Dendritic cell treated with granulocyte-macrophage colony-stimulating factor and Interleukin-4, amounts not matched to agents 40 ng/mL and 50 ng/mL, for 4 days (primary cell): ENCODE measurements around the gene CUTC.

Experiments
- H3K27ac Mint-ChIP-seq: one replicate; pipeline ENCODE4 v1.8.0; 2022; ENCODE audit warnings: mild to moderate bottlenecking, mixed read lengths
- H3K27me3 Mint-ChIP-seq: one replicate; pipeline ENCODE4 v1.8.0; 2022; ENCODE audit warnings: mild to moderate bottlenecking, mixed read lengths
- H3K36me3 Mint-ChIP-seq: one replicate; pipeline ENCODE4 v1.8.0; 2022; ENCODE audit warnings: low read depth, mixed read lengths
- H3K4me1 Mint-ChIP-seq: one replicate; pipeline ENCODE4 v1.8.0; 2022; ENCODE audit warnings: low read depth, mixed read lengths
- H3K4me3 Mint-ChIP-seq: one replicate; pipeline ENCODE4 v1.8.0; 2022; ENCODE audit warnings: mild to moderate bottlenecking, moderate library complexity, mixed read lengths
- H3K9me3 Mint-ChIP-seq: one replicate; pipeline ENCODE4 v1.8.0; 2022; ENCODE audit warnings: mixed read lengths
- intact Hi-C: fragments of 100-400 bp; cut with micrococcal nuclease; formaldehyde crosslinking; loops from one replicate; pipeline ENCODE4 v1.15.0; 2022

The CUTC gene

DNA sequence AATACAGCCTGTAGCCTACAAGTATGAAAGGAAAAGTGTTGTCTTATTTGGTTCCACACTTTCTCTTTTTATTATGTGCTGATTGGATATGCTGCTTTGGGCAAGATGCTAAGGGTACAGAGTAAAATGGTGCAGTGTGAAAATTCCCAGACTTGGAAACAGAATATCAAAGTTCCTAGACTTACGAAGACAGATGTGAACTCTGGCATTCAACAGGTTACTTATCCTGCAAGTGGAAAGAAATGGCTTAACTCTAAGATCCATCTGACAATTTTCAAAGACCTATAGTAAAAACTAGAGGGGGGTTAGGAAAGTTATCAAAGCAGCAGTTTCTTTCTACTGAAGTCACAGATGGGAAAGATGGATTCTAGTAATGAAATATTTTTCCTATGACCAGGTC is 24.1 kb downstream of the CUTC start:
- peaks cover 86% of the 10 kb centered on the region for H3K36me3 Mint-ChIP-seq
- H3K4me3 Mint-ChIP-seq: no peak overlapping the region
- H3K27ac Mint-ChIP-seq: no peak overlapping the region

GRCh38 chr10:99758211-99758891 is 26.3 kb downstream of the CUTC start:
- Mint-ChIP-seq H3K4me1 (peaks cover 12% of the 10 kb centered on the region), H3K27ac (no peak overlapping the region), H3K9me3 (no peaks in the 10 kb centered on the region), H3K36me3 (peaks cover 74% of the 10 kb centered on the region), H3K4me3 (no peak overlapping the region), H3K27me3 (no peaks in the 10 kb centered on the region)
- intact Hi-C loops: no loop called here

More for the DNA sequence above, 24.1 kb downstream of the CUTC start:
- peaks cover 8% of the 10 kb centered on the region for H3K4me1 Mint-ChIP-seq
- no peaks in the 10 kb centered on the region for H3K9me3 Mint-ChIP-seq
- intact Hi-C loops: no loop called here
- H3K27me3 Mint-ChIP-seq: no peaks in the 10 kb centered on the region

- no peaks in the 10 kb centered on the region for H3K27me3 Mint-ChIP-seq
- H3K36me3 Mint-ChIP-seq: peaks cover 60% of the 10 kb centered on the region
- no peaks in the 10 kb centered on the region for H3K9me3 Mint-ChIP-seq
- H3K4me3 Mint-ChIP-seq: no peak overlapping the region
- intact Hi-C loops: no loop called here
- H3K27ac Mint-ChIP-seq: no peak overlapping the region
- peaks cover 18% of the 10 kb centered on the region for H3K4me1 Mint-ChIP-seq
These were observed 28.3 kb downstream of the CUTC start for GRCh38 chr10:99760321-99760720.

DNA sequence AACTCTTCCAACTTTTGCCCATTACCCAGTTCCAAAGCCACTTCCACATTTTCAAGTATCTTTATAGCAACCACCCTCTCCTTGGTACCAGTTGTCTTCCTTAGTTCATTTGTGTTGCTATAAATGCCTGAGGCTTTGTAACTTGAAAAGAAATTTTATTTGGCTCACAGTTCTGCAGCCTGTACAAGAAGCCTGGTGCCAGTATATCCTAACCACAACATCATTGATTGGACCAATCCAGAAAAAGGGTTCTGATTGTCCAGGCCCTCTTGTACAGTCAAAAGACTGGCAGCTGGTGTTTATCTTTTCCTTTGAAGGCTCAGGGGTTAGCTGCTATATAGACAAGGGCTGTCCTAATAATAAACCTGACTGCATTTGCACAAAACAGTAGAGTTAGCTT is 29.3 kb downstream of the CUTC start:
- Mint-ChIP-seq H3K4me1 (peaks cover 26% of the 10 kb centered on the region), H3K36me3 (peaks cover 49% of the 10 kb centered on the region), H3K9me3 (no peaks in the 10 kb centered on the region), H3K4me3 (no peak overlapping the region), H3K27me3 (no peaks in the 10 kb centered on the region), H3K27ac (no peak overlapping the region)
- intact Hi-C loops: no loop called here

DNA sequence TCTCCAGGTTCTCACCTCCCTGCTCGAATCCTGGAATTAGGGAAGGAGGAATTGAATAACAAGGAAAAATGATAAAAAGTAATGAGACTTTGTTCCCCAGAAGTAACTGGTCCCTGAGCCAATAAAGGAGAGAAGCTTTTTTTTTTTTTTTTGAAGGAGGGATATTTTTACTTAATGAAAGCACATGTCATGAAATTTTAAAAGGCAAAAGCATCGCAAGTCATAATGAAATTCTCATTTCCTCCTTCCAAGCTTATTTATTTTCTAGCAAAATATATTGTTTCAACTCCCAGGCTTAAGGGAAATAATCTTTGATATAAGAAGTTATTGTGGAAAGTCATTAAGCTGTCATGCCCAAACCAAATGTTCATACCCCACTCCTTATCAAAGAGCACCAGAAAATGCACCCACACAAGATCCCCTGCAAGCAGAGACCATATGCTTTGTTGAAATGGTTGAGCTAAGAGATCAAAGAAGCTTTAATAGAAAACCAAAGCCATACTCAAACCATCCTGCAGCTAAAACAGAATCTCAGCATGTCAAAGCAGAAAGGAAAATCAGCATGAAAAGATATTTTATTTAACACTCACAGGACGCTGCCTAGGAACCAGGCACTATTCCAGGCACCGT is 33.8 kb downstream of the CUTC start:
- Mint-ChIP-seq H3K4me1 (peaks cover 33% of the 10 kb centered on the region), H3K36me3 (peaks cover 7% of the 10 kb centered on the region), H3K27ac (no peak overlapping the region), H3K4me3 (no peak overlapping the region), H3K27me3 (peaks cover 3% of the 10 kb centered on the region), H3K9me3 (no peaks in the 10 kb centered on the region)
- intact Hi-C loops: no loop called here

- Mint-ChIP-seq H3K4me1 (peaks cover 28% of the 10 kb centered on the region), H3K27me3 (peaks cover 3% of the 10 kb centered on the region), H3K36me3 (peaks cover 5% of the 10 kb centered on the region), H3K9me3 (no peaks in the 10 kb centered on the region), H3K4me3 (no peak overlapping the region), H3K27ac (no peak overlapping the region)
- intact Hi-C loops: no loop called here
These were observed 34.3 kb downstream of the CUTC start for GRCh38 chr10:99766302-99766681.

- intact Hi-C loops: no loop called here
- no peak overlapping the region for H3K4me3 Mint-ChIP-seq
- no peaks in the 10 kb centered on the region for H3K9me3 Mint-ChIP-seq
- peaks cover 26% of the 10 kb centered on the region for H3K4me1 Mint-ChIP-seq
- H3K36me3 Mint-ChIP-seq: no peaks in the 10 kb centered on the region
- H3K27me3 Mint-ChIP-seq: peaks cover 3% of the 10 kb centered on the region
- H3K27ac Mint-ChIP-seq: no peak overlapping the region
These were observed 35.9 kb downstream of the CUTC start for GRCh38 chr10:99767901-99768300.

DNA sequence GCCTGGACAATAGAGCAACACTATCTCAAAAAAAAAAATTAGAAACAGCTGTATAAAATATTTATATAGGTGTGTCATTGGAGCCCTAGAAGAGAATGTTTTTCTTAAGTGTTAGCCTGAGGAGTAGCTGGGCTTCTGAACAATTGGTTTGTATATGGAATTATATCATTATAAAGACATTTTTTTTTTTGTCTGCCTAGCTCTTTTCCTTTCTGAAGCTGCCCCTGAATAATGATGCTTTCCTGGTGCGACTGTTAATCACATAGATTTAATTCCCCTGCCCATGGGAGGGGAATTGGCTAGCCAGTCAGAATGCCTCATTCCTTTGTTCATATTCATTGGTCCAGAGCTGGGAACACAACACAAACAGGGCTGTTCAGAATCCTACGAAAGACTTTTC is 36.5 kb downstream of the CUTC start:
- intact Hi-C loops: no loop called here
- no peak overlapping the region for H3K4me3 Mint-ChIP-seq
- H3K9me3 Mint-ChIP-seq: no peaks in the 10 kb centered on the region
- peaks cover 23% of the 10 kb centered on the region for H3K4me1 Mint-ChIP-seq
- H3K27ac Mint-ChIP-seq: no peak overlapping the region
- peaks cover 3% of the 10 kb centered on the region for H3K27me3 Mint-ChIP-seq
- H3K36me3 Mint-ChIP-seq: no peaks in the 10 kb centered on the region

GRCh38 chr10:99769706-99770105 is 37.7 kb downstream of the CUTC start:
- intact Hi-C loops: no loop called here
- H3K27ac Mint-ChIP-seq: no peak overlapping the region
- H3K36me3 Mint-ChIP-seq: no peaks in the 10 kb centered on the region

GRCh38 chr10:99770408-99771045 is 38.5 kb downstream of the CUTC start:
- peaks cover 3% of the 10 kb centered on the region for H3K27me3 Mint-ChIP-seq
- no peaks in the 10 kb centered on the region for H3K9me3 Mint-ChIP-seq
- no peak overlapping the region for H3K4me3 Mint-ChIP-seq

More at GRCh38 chr10:99769706-99770105, 37.7 kb downstream of the CUTC start:
- Mint-ChIP-seq H3K9me3 (no peaks in the 10 kb centered on the region), H3K4me3 (no peak overlapping the region), H3K4me1 (peaks cover 22% of the 10 kb centered on the region), H3K27me3 (peaks cover 3% of the 10 kb centered on the region)

DNA sequence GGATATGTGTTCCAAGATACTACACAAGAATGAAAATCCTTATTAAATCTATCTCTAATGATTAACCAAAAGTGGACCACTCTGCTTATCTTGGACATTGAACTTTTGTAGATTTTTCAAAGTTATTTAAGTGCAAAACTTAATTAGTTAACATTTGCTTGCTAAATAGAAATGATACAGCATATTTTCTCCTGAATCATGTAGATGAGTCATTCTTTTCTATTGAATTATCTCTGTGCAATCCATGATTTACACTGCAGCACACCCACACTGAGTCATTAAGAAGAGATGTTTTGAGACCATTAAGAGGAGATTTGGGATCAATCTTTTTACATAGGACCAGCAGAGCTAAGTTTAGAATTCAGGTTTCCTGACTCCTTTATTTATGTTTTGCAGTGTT is 43.8 kb downstream of the CUTC start:
- intact Hi-C loops: no loop called here
- H3K27me3 Mint-ChIP-seq: no peaks in the 10 kb centered on the region
- H3K4me1 Mint-ChIP-seq: peaks cover 38% of the 10 kb centered on the region

More at GRCh38 chr10:99770408-99771045, 38.5 kb downstream of the CUTC start:
- Mint-ChIP-seq H3K27ac (no peak overlapping the region), H3K4me1 (peaks cover 17% of the 10 kb centered on the region), H3K36me3 (no peaks in the 10 kb centered on the region)
- intact Hi-C loops: no loop called here

DNA sequence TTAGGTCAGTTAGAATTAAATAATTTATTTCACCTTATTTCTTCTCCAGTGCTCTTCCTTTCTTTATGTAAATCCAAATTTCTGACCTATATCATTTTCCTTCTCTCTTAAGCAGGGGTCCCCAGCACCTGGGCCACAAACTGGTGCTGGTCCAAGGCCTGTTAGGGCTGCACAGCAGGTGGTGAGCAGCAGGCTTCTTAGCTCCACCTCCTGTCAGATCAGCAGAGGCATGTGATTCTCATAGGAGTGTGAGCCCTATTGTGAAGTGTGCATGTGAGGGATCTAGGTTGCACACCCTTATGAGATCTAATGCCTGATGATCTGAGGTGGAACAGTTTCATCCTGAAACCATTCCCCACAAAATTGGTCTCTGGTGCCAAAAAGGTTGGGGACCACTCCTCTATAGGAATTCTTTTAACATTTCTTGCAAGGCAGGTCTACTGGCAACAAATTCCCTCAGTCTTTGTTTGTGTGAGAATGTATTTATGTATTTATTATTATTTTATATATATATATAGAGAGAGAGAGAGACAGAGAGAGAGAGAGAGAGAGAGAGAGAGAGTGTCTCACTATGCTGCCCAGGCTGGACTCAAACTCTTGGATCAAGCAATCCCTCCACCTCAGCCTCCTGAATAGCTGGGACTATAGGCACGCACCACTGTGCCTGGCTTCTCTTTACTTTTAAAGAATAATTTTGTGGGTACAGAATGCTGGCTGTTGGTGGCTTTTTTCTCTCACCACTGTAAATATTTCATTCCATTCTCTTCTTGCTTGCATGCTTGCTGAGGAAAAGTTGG is 46.1 kb downstream of the CUTC start:
- H3K4me1 Mint-ChIP-seq: peaks cover 42% of the 10 kb centered on the region
- H3K27ac Mint-ChIP-seq: peak overlapping the region; percentile 76
- intact Hi-C loops: no loop called here
- H3K27me3 Mint-ChIP-seq: no peaks in the 10 kb centered on the region
- no peaks in the 10 kb centered on the region for H3K9me3 Mint-ChIP-seq
- H3K4me3 Mint-ChIP-seq: no peak overlapping the region
- no peaks in the 10 kb centered on the region for H3K36me3 Mint-ChIP-seq

More for the DNA sequence above, 43.8 kb downstream of the CUTC start:
- Mint-ChIP-seq H3K36me3 (no peaks in the 10 kb centered on the region), H3K4me3 (no peak overlapping the region), H3K9me3 (no peaks in the 10 kb centered on the region), H3K27ac (peak overlapping the region; percentile 76)

DNA sequence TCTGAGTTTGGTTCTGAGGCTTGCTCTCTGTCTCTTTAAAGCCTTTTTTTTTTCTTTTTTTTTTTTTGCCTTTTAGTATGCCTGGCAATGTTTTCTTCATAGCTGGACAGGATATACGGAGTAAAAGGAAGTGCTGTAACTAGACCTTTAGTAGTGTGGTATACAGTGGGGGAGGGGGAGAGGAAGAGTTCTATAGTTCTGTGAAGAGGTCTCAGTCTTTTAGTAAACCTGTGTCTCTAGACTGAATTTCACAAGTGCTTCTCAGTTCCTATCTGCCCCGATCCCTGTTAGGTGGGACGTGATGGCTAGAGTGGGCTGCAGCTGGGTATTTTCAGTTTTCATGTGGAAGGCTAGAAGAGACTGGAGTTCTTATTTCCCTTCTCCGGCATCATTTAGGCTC is 47.3 kb downstream of the CUTC start:
- H3K4me1 Mint-ChIP-seq: peaks cover 46% of the 10 kb centered on the region
- peak overlapping the region; percentile 73 for H3K27ac Mint-ChIP-seq
- H3K36me3 Mint-ChIP-seq: no peaks in the 10 kb centered on the region
- intact Hi-C loops: no loop called here
- peak overlapping the region; percentile 20 for H3K4me3 Mint-ChIP-seq
- no peaks in the 10 kb centered on the region for H3K27me3 Mint-ChIP-seq
- H3K9me3 Mint-ChIP-seq: no peaks in the 10 kb centered on the region
